NCI-H2029 treated with DMSO at 0.1 percent for 48 hours (cell line): Measurements from ENCODE around the gene CPEB4.

ENCODE experiments used
- DNase-seq: peaks from one replicate; lab custom pipeline; 2025; lab: John Stamatoyannopoulos, UW

CPEB4 gene

DNA sequence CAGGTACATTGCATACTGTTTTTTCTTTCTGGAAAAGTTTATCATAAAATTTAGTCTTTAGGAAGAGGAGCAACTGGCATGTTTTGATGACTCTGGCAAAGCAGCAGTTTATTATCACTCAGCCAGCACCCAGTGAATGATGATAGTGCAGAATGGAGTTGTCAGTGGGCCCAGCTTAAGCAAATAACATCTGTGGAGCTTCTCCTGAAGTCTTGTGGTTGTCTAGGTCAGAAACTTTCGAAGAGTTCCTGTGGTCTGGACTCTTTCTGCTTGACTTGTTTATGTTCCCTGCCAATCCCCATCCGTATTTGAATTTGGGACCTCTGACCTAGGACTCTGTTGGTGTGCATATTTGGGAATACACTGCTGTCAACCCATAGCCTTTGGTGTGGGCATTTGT is 62.7 kb downstream of the CPEB4 start:
- no peak for DNase-seq

- DNase-seq = no peak
These were observed 65.5 kb downstream of the CPEB4 start for GRCh38 chr5:173953528-173954090.

DNA sequence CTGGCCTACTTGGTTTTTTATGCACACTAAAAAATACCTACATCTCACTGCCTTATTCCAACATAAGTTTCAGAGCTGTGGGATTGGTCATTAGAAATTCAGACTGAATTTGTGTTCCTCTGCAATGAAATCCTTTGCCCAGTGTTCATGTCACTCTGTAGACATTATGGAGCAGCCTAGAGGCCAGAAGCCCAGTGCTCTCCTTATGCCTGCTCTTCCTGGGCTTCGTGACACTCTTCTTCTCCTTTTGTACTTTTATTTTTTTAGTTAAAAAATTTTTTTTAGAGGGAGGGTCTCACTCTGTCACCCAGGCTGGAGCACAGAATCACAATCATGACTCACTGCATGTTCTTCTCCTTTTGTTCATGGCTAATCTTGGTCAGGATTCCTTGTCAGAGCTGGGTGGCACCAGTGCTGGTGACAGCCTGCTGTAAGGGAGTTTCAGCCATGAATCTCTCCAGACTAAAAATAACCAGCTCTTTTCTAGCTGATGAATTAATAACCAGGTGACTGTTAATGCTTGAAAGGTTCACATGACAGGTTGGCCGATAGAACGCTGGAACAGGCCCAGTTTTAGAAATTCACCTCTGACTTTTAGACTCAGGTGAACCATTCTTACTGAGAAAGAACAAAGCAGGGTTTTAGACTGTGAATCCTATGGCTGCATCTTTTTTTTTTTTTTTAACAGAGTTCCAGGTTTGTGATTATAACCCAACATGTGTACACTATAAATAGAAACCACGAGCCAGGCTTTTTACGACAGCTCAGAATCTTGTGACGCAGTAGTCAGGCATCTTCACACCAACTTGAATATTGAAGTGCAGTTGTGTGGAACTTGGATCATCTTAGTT is 66.7 kb downstream of the CPEB4 start:
- no peak for DNase-seq

GRCh38 chr5:173960986-173961385 is 72.8 kb downstream of the CPEB4 start:
- DNase-seq = no peak

DNA sequence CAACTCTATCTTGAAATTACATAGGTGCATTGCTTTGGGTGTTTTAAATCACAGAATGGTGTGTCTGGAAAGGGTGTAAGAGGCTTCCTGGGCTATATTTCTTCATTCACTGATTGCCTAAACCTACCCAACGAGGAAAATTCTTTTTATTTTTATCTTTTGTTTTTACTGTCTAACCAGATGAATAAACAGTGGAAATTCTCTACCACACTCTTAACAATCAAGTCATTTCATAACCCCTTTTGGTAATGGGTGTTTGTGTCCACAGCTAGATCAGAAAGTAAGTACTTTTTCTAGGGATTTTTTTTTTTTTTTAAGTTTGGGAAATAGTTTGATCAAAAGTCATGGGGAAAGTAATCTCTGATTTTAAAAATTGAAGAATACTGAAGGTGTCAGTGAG is 73.3 kb downstream of the CPEB4 start:
- DNase-seq = no peak

DNA sequence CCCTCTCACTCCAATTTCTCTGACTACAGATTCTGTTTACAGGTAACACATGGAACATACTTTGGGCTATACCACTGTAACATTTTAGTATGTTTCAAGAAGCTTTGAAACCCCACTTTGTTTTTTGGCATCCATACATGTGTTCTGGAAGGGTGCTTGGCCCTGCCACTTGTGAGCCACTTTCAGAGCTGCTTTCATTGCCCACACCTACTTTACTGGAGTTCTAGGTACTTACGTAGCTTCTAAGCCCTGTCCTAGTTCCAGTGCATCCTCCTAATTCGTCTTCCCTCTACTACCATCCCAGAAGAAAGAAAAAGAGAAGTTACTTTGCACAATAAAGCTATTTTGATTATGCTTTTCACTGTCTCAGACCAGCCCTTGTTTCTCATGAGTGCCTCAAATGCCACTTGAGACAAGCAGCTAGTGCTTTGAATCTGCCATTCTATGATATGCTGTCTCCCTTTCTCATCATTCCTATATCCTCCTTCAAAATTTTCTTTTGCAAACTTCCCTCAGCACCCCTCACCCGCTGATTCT is 74.4 kb downstream of the CPEB4 start:
- no peak for DNase-seq

DNA sequence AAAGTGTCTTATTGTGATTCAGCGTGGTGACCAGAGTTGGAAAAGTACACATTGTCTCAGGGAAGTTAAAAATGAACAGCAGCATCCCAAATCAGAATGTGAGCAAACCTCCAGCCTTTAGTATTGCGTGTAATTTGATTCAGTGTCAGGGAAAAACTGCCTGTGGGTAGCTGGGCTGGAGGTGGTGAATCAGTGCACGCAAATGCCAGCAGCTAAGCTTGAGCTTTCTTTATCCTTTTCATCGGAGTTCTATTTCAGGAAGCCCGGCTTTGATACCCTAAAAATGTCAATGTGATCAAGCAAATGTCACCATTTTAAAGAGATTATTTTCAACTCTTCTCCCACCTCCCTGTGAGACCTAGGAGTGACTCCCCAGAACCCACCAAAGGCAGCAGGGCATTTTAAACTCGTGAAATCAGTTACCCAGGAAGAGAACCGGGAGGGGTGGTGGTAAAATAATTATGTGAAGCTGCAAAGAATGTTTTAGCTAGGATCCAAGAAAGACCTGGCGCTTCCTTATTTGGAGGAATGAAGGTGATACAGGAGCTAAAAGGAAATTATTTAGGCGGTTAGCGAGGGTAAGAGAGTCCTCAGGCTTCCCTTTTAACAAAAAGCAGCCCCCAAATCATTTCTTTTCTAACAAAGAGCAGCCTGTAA is 75.2 kb downstream of the CPEB4 start:
- DNase-seq = no peak

DNA sequence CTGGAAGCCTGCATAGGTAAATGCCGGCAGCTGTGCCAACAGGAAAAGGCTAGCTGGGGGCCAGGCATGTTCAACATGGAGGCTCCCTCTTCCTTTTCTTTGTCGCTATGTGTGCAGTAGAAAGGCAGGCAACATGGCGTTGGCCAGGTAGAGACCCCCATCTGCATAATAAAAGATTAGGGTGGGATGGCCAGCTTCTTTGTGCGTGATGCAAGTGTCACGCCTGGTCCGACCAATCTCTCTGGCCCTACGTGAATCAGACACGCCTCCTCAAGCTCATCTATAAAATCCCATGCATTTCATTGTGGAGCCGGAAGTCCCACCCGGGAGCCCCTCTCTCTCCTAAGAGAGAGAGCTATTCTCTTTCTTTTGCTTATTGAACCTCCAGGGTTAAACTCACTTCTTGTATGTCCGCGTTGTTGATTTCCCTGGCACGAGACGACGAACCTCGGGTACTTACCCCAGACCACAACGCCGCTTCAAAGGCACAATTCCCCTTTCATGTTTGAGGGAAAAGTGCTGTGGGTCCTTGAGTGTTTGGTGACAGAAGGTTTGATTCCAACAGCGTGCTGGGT is 75.8 kb downstream of the CPEB4 start:
- DNase-seq = peak; percentile 78

DNA sequence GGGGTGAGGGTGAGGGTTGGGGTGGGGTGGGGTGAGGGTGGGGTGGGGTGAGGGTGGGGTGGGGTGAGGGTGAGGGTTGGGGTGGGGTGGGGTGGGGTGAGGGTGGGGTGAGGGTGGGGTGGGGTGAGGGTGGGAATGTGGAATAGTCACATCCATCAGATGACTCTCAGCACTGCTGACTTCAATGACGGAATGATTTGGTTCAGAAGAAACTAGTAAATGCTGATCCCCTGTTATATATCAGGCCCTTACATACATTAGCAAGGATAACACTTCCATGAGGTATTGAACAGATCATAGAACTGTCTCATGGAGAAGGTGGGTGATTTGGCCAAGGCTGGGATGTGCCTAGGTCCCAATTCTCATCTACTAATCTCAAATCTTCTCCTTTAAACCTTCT is 76.4 kb downstream of the CPEB4 start:
- no peak for DNase-seq

DNA sequence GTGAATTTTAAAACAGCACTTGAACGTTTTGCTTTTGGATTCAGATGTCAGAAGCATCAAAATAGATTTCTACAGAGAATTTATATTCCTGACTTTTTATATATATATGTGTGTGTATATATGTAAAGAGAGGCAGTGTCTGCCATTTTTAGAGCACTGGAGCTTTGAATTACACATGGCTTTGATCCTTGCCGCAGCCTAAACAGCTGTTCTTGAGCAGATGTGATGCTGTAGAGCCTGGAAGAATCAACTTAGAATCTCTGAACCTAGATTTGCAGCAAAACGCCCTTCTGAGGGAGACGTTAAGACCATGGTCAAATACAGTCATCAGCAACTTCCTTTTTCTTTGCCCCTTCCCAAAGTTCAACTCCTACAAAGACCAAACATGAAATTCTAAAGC is 79.1 kb downstream of the CPEB4 start:
- no peak for DNase-seq

GRCh38 chr5:173968154-173968797 is 80.1 kb downstream of the CPEB4 start:
- DNase-seq = no peak

- DNase-seq = peak; percentile 6
These were observed 81.3 kb downstream of the CPEB4 start for GRCh38 chr5:173969167-173970049.

- no peak for DNase-seq
These were observed 82.9 kb downstream of the CPEB4 start for GRCh38 chr5:173970878-173971650.

- no peak for DNase-seq
These were observed 83.7 kb downstream of the CPEB4 start for GRCh38 chr5:173971681-173972345.

DNA sequence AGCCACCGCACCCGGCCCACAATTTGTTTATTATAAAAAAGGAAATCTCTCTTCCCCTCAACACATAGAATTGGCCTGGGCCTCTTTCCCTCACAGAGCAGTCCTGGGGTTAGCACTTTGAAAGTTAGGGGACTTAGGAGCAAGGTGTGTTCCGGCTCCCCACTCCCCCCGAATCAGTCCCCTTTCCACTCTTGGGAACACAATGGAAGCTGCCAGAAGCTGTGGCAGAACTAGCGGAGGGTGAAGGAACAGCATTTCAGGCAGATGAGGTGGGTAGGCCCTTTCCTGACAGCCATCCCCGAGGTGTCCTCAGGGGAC is 84.4 kb downstream of the CPEB4 start:
- DNase-seq = no peak

- DNase-seq = peak; percentile 52
These were observed 84.9 kb downstream of the CPEB4 start for GRCh38 chr5:173972925-173973615.

- peak; percentile 27 for DNase-seq
These were observed 85.4 kb downstream of the CPEB4 start for GRCh38 chr5:173973616-173973969.

DNA sequence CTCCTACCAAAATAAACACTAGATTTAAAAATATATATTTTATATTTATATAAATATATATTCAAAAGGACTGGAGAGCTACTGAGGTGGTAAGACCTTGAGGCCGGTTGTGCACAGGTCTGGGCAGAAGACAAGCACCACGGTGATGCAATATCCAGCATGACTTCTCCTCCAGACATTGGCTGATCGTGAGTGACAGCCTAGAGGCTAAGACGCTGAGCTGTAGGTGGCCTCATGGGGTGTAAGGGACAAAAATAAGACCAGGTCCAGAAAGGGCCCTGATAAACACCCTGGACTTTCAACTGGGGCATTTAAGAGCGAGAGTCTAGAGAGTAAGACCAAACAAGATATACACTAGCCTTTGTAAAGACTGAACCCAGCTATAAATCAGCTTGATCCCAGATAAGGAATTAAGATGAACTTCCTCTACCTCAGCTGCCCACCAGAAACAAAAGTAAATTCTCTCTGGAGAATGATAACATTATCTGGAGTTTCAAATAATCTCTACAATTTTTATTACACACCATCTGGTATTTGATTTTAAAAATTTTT is 86.6 kb downstream of the CPEB4 start:
- no peak for DNase-seq

- DNase-seq = no peak
These were observed 93.1 kb downstream of the CPEB4 start for GRCh38 chr5:173981185-173981761.
